Neural crest cell (in vitro differentiated cells): Measurements from ENCODE around the gene ITPR3. TPM values are rescaled to one million over a fixed set of nuclear protein-coding genes. Genes with fewer than 3 reads are reported as not detected.

ENCODE experiments used
- DNase-seq: peaks from one replicate; pipeline ENCODE4 v3.0.0; 2021; ENCODE audit warnings: low read depth, mixed read lengths, low spot score
- H3K27ac Mint-ChIP-seq: one replicate; pipeline ENCODE4 v1.8.0; 2021; ENCODE audit warnings: mild to moderate bottlenecking, mixed read lengths; ENCODE audit not compliant: unreplicated experiment
- H3K27me3 Mint-ChIP-seq: 2 replicates; pipeline ENCODE4 v1.8.0; 2021; ENCODE audit warnings: low read depth, mild to moderate bottlenecking, mixed read lengths
- H3K36me3 Mint-ChIP-seq: 2 replicates; pipeline ENCODE4 v1.8.0; 2021; ENCODE audit warnings: low read depth, mild to moderate bottlenecking, mixed read lengths
- H3K4me1 Mint-ChIP-seq: 2 replicates; pipeline ENCODE4 v1.8.0; 2021; ENCODE audit warnings: mixed read lengths
- H3K4me3 Mint-ChIP-seq: one replicate; pipeline ENCODE4 v1.8.0; 2021; ENCODE audit warnings: mild to moderate bottlenecking, mixed read lengths
- H3K9me3 Mint-ChIP-seq: 2 replicates; pipeline ENCODE4 v1.8.0; 2021; ENCODE audit warnings: mixed read lengths
- CTCF ChIP-seq: fragments of 200-600 bp; sonication (generic); conservative IDR thresholded peaks from 2 replicates; pipeline ENCODE4 v1.5.0; 2021; ENCODE audit warnings: antibody characterized with exemption, mild to moderate bottlenecking
- total RNA-seq: library from RNA; stranded (reverse); gene quantifications from 2 replicates; pipeline ENCODE4 v1.2.1, GENCODE V29; 2021

ITPR3 gene
- total RNA-seq, 1 donor from 2014 or later: 16.0 TPM

DNA sequence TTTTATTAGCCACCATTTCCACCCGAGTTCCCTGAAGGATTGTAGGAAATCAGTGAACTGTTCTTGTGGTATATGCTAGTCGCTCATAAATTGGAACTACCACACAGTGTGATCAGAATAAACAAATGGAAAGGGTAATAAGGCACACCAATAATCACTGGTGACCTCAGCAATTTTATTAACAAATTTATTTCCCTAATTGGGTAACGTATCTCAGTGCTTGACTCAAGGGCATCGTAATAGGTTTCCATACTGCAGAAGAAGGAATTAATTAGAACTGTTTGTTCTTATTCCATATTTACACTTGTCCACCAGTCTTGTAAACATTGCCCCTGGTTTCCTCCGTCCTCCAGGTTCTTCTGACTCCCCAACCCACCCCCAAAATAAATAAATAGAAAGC, 100.4 kb downstream of the ITPR3 start:
- H3K27me3 Mint-ChIP-seq: peaks cover 6% of the 10 kb centered on the region
- no peaks in the 10 kb centered on the region for H3K9me3 Mint-ChIP-seq
- no peaks in the 10 kb centered on the region for H3K36me3 Mint-ChIP-seq
- no peaks in the 10 kb centered on the region for H3K4me1 Mint-ChIP-seq
- H3K4me3 Mint-ChIP-seq: no peak overlapping the region
- TF ChIP-seq CTCF: no peak
- no peak overlapping the region for H3K27ac Mint-ChIP-seq
- no peak for DNase-seq

DNA sequence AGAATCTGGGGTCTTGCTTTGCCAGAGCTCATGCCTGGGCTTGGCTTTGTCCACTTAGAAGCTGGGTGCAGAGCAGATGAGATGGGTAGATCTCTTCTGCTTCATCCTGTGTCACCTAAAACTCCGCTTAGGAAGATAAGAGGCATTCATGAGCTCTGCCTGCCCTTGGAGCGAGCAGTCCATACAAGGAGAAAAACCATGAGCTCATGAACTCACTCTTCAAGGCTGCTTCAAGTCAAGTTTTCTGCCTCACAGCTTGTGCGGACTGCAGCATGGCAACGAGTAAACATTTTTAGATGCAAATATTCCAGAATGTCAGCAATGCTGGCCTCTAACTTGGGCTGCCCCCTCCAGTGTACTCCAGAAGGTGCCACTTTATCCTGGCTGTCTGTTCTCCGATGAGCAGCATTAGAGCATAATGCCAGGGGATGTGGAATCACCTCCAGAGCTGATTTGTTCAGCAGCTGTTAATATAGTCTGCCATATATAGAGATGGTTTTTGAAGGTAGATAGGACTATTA, 101.0 kb downstream of the ITPR3 start:
- Mint-ChIP-seq H3K4me1 (no peaks in the 10 kb centered on the region), H3K27me3 (peaks cover 6% of the 10 kb centered on the region), H3K27ac (no peak overlapping the region), H3K36me3 (no peaks in the 10 kb centered on the region), H3K9me3 (no peaks in the 10 kb centered on the region), H3K4me3 (no peak overlapping the region)
- DNase-seq: no peak
- no peak for TF ChIP-seq CTCF

DNA sequence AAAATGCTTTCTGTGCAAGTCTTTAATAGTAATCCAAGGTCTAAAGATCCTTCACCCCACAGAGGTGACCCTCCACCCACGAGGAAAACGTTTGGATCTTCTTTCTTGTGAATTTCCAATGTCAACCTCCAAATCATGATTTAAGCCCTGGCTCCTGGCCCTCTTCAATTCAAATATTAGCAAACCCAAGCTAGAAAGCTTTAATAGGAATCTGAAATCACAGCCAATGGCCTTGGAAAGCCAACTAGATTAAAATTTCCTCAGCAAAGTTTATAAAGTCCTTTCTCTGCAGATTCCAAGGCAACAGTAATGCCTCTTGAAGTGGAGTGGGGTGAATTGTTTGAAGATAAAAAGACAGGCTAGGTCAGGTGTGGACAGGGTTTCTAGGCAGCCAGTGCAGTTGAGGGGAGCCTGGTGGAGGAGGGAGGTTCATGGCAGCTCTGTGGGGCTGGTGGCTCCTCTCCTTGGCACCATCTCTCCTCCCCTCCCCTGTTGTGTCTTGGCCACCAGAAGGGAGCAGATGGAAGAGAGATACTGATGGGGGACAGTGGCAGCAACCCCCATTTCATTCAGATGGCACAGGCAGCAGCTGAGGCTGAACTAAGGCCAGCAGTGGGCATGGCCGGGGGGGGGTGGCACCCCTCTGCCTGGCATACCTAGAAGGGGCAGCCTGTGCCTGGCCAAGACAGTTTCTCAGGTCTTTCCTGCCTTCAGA, 102.4 kb downstream of the ITPR3 start:
- no peak overlapping the region for H3K4me3 Mint-ChIP-seq
- peaks cover 2% of the 10 kb centered on the region for H3K4me1 Mint-ChIP-seq
- DNase-seq: no peak
- H3K36me3 Mint-ChIP-seq: no peaks in the 10 kb centered on the region
- no peak overlapping the region for H3K27ac Mint-ChIP-seq
- no peaks in the 10 kb centered on the region for H3K9me3 Mint-ChIP-seq
- TF ChIP-seq CTCF: no peak
- H3K27me3 Mint-ChIP-seq: peaks cover 6% of the 10 kb centered on the region

DNA sequence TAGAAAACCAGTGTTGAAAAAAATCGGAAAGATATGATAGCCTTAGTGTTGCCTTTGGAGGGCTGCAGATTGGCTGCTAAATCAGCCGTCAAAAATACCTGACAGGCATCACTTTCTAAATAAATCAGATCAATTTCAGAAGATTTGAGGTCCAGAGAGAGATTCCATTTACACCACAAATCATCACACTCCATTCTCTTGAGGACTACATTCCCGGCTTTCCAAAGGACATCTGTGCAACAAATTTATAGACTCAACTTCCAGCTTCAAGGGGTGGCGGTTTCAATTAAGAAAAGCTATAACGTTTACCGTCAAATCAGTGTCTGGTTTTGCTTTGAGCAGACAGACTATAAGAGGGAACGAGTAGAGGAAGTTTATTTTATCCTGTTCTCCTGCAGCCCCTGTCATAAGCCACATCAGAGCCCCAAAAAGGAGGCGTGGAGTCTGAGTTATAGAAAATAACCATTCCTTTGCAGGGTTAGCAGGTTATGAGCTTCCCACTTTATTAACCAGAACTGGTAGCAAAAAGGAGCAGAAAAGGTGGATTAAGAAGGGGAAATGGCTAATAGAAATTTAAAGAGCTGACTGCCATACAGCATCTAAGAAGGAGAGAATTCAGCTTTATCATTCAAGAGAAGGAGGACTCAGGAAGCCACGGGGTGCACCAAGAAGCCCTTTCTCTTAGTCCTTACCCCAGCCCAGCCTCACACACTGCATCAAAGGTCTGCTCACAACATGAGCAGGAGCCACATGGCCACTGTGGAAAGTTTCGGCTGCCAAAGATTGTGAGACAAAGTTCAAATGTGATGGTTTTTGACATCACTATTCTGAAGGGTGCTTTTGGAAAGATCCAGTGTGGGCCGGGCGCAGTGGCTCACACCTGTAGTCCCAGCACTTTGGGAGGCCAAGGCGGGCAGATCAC, 103.2 kb downstream of the ITPR3 start:
- H3K27me3 Mint-ChIP-seq: peaks cover 4% of the 10 kb centered on the region
- no peak for DNase-seq
- no peaks in the 10 kb centered on the region for H3K36me3 Mint-ChIP-seq
- peaks cover 6% of the 10 kb centered on the region for H3K4me1 Mint-ChIP-seq
- no peaks in the 10 kb centered on the region for H3K9me3 Mint-ChIP-seq
- no peak for TF ChIP-seq CTCF
- H3K4me3 Mint-ChIP-seq: no peak overlapping the region
- H3K27ac Mint-ChIP-seq: no peak overlapping the region

- DNase-seq: no peak
- Mint-ChIP-seq H3K9me3 (no peaks in the 10 kb centered on the region), H3K4me3 (no peak overlapping the region), H3K27ac (no peak overlapping the region), H3K36me3 (no peaks in the 10 kb centered on the region), H3K4me1 (peaks cover 6% of the 10 kb centered on the region), H3K27me3 (peaks cover 3% of the 10 kb centered on the region)
- no peak for TF ChIP-seq CTCF
These were observed 104.1 kb downstream of the ITPR3 start for GRCh38 chr6:33725222-33725621.
